Thoracic aorta endothelial cell (primary cell): ENCODE measurements around the gene RBPJL. TPM values are rescaled to one million over a fixed set of nuclear protein-coding genes. Genes with fewer than 3 reads are reported as not detected.

ENCODE experiments used
- total RNA-seq: library from RNA; depleted of rRNA; stranded (reverse); fragments of >200 nt; gene quantifications from 2 replicates; pipeline ENCODE4 v1.2.3, GENCODE V29; 2012

Gene RBPJL
- not detected in 2 replicates for total RNA-seq

DNA sequence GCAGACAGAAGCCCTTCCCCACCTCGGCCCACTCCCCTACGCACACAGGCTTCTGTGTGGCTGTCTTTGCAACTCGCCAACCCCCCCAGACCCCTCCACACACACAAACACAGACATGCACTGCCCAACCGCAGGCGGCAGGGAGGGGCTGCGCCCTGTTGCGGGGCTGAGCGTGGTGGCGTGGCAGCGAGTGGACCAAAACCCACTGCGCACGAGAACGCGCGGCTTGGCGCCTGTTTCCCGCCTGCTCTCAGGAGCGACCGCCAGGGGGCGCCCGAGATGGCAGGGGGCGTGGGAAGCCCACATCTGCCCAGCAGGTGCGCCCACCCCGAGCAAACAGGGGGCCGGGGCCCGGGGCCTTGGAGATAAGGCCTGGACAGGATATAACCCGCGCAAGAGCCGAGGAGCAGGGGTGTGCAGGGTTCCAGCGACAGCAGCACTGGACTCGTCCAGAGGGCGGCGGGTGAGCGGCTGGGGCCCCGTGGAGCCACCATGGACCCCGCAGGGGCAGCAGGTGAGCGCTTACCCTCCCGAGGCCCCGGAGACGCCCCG, at the start of gene RBPJL:
Gene RBPJL, plus strand, starts transcription at position 410 of the 552 bp plus-strand sequence. Its CDS starts 83 bp downstream, at position 493.

DNA sequence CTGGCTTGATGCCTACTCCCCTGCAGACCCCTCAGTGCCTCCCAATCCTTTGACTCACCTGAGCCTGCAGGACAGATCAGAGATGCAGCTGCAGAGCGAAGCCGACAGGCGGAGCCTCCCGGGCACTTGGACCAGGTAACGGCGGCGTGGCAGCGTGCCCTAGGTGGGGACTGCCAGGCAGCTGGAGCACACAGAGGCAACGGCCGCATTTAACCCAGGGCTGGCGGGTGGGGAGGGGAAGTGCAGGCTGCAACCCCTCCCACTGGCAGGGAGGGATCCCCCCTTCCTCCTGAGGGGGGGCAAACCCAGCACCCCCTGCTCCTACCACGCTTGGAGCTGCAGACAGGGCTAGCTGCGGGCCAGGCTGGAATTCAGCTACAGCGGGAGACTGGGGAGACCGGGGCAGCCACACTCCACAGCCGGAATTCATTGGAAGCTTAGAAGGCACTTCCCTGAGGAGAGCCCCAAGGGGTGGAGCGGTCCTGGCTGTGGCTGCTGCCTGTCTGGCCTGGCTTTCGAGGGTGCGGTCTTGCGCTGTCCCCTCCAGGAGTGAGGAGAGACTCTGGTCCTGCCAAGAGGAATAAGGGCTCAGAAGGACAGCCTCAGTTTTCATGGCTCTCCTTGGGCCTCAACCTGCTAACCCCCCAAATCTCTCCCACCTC, 1.6 kb downstream of the RBPJL start, which contains the start of gene MATN4:
Gene MATN4, minus strand, starts transcription at position 183 of the 662 bp plus-strand sequence. CDS start 2,717 bp downstream, outside the sequence.

GRCh38 chr20:45347936-45348778, 41.5 kb downstream of the RBPJL start, which contains the start of gene SDC4:
Gene SDC4 (minus strand): TSS chr20:45348424. CDS start chr20:45348384, 40 bp downstream.

GRCh38 chr20:45362804-45363610, 56.4 kb downstream of the RBPJL start, which contains the start of gene SYS1:
Gene SYS1 (plus strand): TSS chr20:45363156. CDS start chr20:45363532, 376 bp downstream.

Other genes starting within 250 kb of the RBPJL start
- gene KCNS1, start 205.7 kb upstream of the RBPJL start, total RNA-seq: 0.13 and 0.29 TPM in 2 replicates
- not detected in 2 replicates for gene WFDC5, start 191.7 kb upstream of the RBPJL start, total RNA-seq
- gene WFDC12, start 182.4 kb upstream of the RBPJL start, total RNA-seq: not detected in 2 replicates
- not detected in 2 replicates for gene PI3, start 131.9 kb upstream of the RBPJL start, total RNA-seq
- gene SEMG1, start 99.8 kb upstream of the RBPJL start, total RNA-seq: not detected in 2 replicates
- gene SEMG2, start 85.5 kb upstream of the RBPJL start, total RNA-seq: not detected in 2 replicates
- gene SLPI, start 52.3 kb upstream of the RBPJL start, total RNA-seq: not detected in 2 replicates
- not detected in 2 replicates for gene MATN4, start 1.5 kb downstream of the RBPJL start, total RNA-seq
- 22.7 and 23.0 TPM in 2 replicates for gene SDC4, start 41.6 kb downstream of the RBPJL start, total RNA-seq
- gene SYS1, start 56.3 kb downstream of the RBPJL start, total RNA-seq: 19.3 and 22.3 TPM in 2 replicates
- not detected in 2 replicates for gene TP53TG5, start 71.5 kb downstream of the RBPJL start, total RNA-seq
- 14.1 and 22.8 TPM in 2 replicates for gene DBNDD2, start 101.4 kb downstream of the RBPJL start, total RNA-seq
- 39.2 and 41.9 TPM in 2 replicates for gene PIGT, start 109.3 kb downstream of the RBPJL start, total RNA-seq
- not detected in 2 replicates for gene WFDC2, start 162.9 kb downstream of the RBPJL start, total RNA-seq
- gene SPINT3, start 208.8 kb downstream of the RBPJL start, total RNA-seq: not detected in 2 replicates
- not detected in 2 replicates for gene WFDC6, start 232.6 kb downstream of the RBPJL start, total RNA-seq
- gene EPPIN, start 240.6 kb downstream of the RBPJL start, total RNA-seq: not detected in 2 replicates